Measurements from ENCODE around the gene PSMA4.
"Not testable (repeated sequence)": the region's sequence is repeated elsewhere in the genome, so short reads cannot be mapped to it uniquely, and the experiment has no call there.

Gene PSMA4

GRCh38 chr15:78551902-78552301 is 11.7 kb downstream of the PSMA4 start:
- no peak for DNase-seq (ENCODE audit: low read depth, low spot score)

GRCh38 chr15:78552597-78552996 is 12.4 kb downstream of the PSMA4 start:
- DNase-seq (ENCODE audit: low read depth, low spot score): no peak

- not testable (repeated sequence) for DNase-seq (ENCODE audit: low read depth, low spot score)
Observed at GRCh38 chr15:78560201-78560600, 20.0 kb downstream of the PSMA4 start.

GRCh38 chr15:78561490-78561889 is 21.2 kb downstream of the PSMA4 start:
- DNase-seq (ENCODE audit: low read depth, low spot score): no peak

- no peak for DNase-seq (ENCODE audit: low read depth, low spot score)
Observed at GRCh38 chr15:78563092-78563491, 22.8 kb downstream of the PSMA4 start.

GRCh38 chr15:78564743-78565096 is 24.5 kb downstream of the PSMA4 start:
- no peak for DNase-seq (ENCODE audit: low read depth, low spot score)

- peak; percentile 3 for DNase-seq (ENCODE audit: low read depth, low spot score)
Observed at GRCh38 chr15:78565097-78565950, 25.1 kb downstream of the PSMA4 start, which contains the start of gene CHRNA5. Gene CHRNA5, plus strand, starts transcription at chr15:78565520. Its CDS starts 200 bp downstream, at chr15:78565720.

GRCh38 chr15:78565951-78566774 is 25.9 kb downstream of the PSMA4 start:
- no peak for DNase-seq (ENCODE audit: low read depth, low spot score)

GRCh38 chr15:78567531-78567930 is 27.3 kb downstream of the PSMA4 start:
- no peak for DNase-seq (ENCODE audit: low read depth, low spot score)

GRCh38 chr15:78570710-78571109 is 30.5 kb downstream of the PSMA4 start:
- no peak for DNase-seq (ENCODE audit: low read depth, low spot score)

GRCh38 chr15:78571382-78571781 is 31.1 kb downstream of the PSMA4 start:
- DNase-seq (ENCODE audit: low read depth, low spot score): no peak

GRCh38 chr15:78573416-78573815 is 33.2 kb downstream of the PSMA4 start:
- no peak for DNase-seq (ENCODE audit: low read depth, low spot score)

- DNase-seq (ENCODE audit: low read depth, low spot score): no peak
Observed at GRCh38 chr15:78574944-78575343, 34.7 kb downstream of the PSMA4 start.

GRCh38 chr15:78597583-78597982 is 57.3 kb downstream of the PSMA4 start:
- no peak for DNase-seq (ENCODE audit: low read depth, low spot score)

GRCh38 chr15:78598348-78598747 is 58.1 kb downstream of the PSMA4 start:
- DNase-seq (ENCODE audit: low read depth, low spot score): no peak

- no peak for DNase-seq (ENCODE audit: low read depth, low spot score)
Observed at GRCh38 chr15:78599189-78599588, 58.9 kb downstream of the PSMA4 start.
